ENCODE data around the gene SEC16B.
A peak's percentile ranks its signal among the peaks of the same experiment; 100 is the strongest.

The SEC16B gene

DNA sequence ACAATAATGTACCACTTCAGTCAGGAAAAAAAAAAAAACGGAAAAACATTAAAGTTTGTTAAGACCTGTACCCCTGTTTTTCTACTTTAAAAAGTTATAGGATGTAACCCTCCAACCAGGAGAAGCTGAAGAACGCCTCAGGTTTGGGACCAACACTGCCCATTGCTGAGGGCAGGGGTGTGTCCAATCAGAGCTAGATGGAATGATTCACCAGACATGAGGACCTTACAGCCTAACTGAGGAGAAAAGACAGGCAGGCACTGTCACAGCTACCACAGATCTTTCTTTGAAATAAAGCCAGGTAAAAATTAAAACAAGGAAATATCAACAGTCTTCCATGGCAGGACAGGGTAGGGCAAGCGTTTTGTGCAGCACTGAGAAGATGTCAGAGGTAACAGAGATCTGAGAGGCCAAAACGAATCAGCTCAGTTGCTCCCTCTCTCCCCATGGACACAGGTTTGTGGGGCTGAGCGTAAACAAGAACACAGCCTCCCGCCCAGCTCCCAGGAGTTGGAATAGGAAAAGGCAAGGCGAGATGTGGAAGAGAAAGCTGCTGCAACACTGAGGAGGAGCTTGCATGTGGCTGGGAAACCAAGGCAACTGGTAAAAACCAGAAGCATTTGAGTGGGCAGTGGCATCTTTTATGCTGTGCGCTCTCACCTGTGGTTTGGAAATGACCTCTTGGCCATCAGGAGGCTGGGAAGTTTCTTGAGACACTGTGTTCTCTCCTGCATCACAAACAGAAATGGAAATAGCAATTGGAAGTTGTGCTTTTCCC is 34.0 kb downstream of the SEC16B start:
- H3K4me3 ChIP-seq (ENCODE audit: low read depth, low read length), result no peak overlapping the region
- no peak for DNase-seq (ENCODE audit: low read depth)
- TF ChIP-seq, protein P1, sequence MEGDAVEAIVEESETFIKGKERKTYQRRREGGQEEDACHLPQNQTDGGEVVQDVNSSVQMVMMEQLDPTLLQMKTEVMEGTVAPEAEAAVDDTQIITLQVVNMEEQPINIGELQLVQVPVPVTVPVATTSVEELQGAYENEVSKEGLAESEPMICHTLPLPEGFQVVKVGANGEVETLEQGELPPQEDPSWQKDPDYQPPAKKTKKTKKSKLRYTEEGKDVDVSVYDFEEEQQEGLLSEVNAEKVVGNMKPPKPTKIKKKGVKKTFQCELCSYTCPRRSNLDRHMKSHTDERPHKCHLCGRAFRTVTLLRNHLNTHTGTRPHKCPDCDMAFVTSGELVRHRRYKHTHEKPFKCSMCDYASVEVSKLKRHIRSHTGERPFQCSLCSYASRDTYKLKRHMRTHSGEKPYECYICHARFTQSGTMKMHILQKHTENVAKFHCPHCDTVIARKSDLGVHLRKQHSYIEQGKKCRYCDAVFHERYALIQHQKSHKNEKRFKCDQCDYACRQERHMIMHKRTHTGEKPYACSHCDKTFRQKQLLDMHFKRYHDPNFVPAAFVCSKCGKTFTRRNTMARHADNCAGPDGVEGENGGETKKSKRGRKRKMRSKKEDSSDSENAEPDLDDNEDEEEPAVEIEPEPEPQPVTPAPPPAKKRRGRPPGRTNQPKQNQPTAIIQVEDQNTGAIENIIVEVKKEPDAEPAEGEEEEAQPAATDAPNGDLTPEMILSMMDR (IDR thresholded peaks at IDR 0.05; ENCODE audit: control insufficient read depth, extremely low read depth, insufficient read depth), result no peak

DNA sequence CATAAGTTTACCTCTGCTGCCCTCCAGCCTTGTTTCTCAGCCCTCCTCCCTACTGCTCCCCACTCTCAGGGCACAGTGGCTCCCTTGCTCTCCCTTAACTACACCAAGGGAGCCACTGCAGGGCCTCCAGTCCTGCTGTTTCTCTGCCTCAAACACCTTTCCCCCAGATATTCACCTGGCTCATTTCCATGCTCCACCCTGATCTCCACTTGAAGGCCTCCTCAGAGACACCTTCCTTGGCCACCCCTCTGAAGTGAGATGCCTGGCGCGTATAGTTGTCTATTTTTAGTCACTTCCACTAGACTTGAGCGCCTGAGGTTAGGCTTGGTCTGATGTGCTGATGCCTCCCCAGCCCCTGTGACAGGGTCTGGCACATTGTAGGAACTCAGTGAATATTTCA is 34.9 kb downstream of the SEC16B start:
- TF ChIP-seq, protein P1 (IDR thresholded peaks at IDR 0.05; ENCODE audit: control insufficient read depth, extremely low read depth, insufficient read depth), result no peak
- DNase-seq (ENCODE audit: low read depth), result no peak
- no peak overlapping the region for H3K4me3 ChIP-seq (ENCODE audit: low read depth, low read length)

DNA sequence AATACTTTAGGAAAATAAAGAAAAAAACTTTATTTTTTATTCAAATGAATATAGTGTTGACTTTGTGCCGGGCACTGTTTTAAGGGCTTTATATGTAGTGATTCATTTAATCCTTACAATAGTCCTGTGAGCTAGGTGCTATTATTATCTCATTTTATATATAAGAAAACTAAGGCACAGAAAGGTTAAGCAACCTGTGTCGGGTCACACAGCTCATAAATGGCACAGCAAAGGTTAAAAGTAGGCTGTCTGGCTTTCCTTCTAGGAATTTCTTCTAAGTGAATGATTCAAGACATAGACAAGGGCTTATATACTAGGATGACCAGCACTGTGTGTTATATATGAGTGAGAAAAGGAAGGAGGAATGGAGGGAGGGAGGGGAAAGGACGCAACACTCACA is 35.4 kb downstream of the SEC16B start:
- no peak overlapping the region for H3K4me3 ChIP-seq (ENCODE audit: low read depth, low read length)
- TF ChIP-seq, protein P1 (IDR thresholded peaks at IDR 0.05; ENCODE audit: control insufficient read depth, extremely low read depth, insufficient read depth), result no peak
- DNase-seq (ENCODE audit: low read depth), result no peak

DNA sequence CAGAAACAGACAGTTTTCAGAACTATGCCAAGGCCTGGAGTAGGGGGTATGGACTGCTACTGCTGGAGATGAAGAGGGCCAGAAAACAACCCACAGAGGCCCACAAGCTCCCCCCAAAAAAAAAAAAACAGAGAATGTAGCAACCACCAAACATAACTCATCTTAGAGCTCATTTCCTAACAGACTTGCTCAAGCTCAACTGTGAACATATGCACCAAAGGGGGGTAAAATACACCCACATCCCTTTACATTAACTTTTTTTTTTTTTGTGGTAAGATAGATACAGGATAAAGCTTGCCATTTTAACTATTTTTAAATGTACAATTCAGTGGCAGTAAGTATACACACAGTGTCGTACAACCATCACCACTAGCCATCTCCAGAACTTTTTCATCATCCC is 36.0 kb downstream of the SEC16B start:
- TF ChIP-seq, protein P1 (IDR thresholded peaks at IDR 0.05; ENCODE audit: control insufficient read depth, extremely low read depth, insufficient read depth), result no peak
- DNase-seq (ENCODE audit: low read depth), result no peak
- H3K4me3 ChIP-seq (ENCODE audit: low read depth, low read length), result no peak overlapping the region

DNA sequence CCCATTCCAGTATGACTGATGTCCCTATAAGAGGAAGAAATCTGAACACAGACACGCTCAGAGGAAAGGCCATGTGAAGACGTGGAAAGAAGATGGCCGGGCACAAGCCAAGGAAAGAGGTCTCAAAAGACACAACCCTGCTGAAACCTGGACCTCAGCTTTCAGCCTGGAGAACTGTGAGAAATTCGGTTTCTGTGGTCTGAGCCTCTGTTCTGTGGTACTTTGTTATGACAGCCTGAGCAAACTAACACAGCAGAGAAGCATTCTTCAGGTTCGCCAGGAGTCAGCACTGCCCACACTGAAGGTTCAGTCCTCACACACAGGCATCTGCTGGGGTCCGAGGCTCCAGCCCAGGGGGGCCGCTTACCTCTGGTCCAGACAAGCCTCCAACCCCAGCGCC is 37.7 kb downstream of the SEC16B start:
- TF ChIP-seq, protein P1 (IDR thresholded peaks at IDR 0.05; ENCODE audit: control insufficient read depth, extremely low read depth, insufficient read depth), result no peak
- no peak for DNase-seq (ENCODE audit: low read depth)
- H3K4me3 ChIP-seq (ENCODE audit: low read depth, low read length), result no peak overlapping the region

DNA sequence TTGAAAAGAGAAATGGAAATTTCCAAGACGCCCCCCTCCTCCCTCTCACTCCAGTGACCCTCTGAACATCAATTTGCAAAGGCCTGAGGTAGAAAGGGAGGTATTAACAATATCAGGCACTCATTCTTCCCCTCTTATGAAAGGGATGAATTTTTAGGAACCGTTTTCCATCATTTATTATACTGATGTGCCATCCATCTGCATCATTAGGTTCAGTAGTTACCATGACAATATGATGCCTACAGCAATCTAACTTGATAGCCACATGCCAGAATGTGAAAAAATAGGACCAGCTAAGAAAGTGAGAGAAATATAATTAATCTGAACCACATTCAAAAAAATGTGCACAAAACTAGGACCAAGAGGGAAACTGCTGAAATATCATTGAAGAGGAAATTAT is 40.9 kb downstream of the SEC16B start:
- no peak for DNase-seq (ENCODE audit: low read depth)
- TF ChIP-seq, protein P1 (IDR thresholded peaks at IDR 0.05; ENCODE audit: control insufficient read depth, extremely low read depth, insufficient read depth), result no peak
- H3K4me3 ChIP-seq (ENCODE audit: low read depth, low read length), result no peak overlapping the region

DNA sequence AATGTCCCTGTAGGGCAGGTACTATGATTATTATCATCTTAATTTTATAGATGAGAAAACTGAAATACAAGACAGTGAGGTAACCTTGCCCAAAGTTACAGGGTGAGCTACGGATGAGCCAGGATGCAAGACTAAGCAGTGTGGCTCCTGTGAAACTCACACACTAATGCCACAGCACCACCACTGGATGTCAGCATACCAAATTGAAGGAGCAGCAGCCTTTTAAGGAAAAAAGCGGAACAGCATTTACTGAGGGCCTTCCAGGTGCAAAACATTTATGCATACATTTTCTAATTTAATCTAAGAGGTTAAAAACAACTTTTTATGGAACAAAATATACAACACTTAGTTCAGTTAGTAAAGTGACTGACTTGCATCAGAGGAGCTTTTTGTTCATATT is 41.7 kb downstream of the SEC16B start:
- no peak overlapping the region for H3K4me3 ChIP-seq (ENCODE audit: low read depth, low read length)
- TF ChIP-seq, protein P1 (IDR thresholded peaks at IDR 0.05; ENCODE audit: control insufficient read depth, extremely low read depth, insufficient read depth), result peak; percentile 27
- no peak for DNase-seq (ENCODE audit: low read depth)
